ENCODE results near the gene PRM3.

The PRM3 gene

GRCh38 chr16:11225677-11226549 is 47.5 kb downstream of the PRM3 start:
- H2BK12ac ChIP-seq (ENCODE audit: low read length in 2 of 2), result peak overlapping the region in 1 of 2 experiments; percentile 55
- H3K18ac ChIP-seq (ENCODE audit: low read depth in 1 of 2, low read length in 2 of 2), result no peak overlapping the region
- H3K4me2 ChIP-seq (ENCODE audit: low read length, poor library complexity, severe bottlenecking), result no peak overlapping the region
- H2AFZ ChIP-seq (ENCODE audit: low read depth, low read length), result no peak overlapping the region
- 84% methylated on average over 15 of the region's 18 CpGs for WGBS
- H4K8ac ChIP-seq (ENCODE audit: low read length), result peak overlapping the region; percentile 62
- no peak overlapping the region for H3K14ac ChIP-seq (ENCODE audit: low read length in 2 of 2)
- H3K27me3 ChIP-seq (ENCODE audit: control insufficient read depth in 1 of 2, insufficient read depth in 1 of 2, low read length in 2 of 2), result peaks cover 0 to 4% of the 10 kb centered on the region in 2 experiments
- H2BK120ac ChIP-seq (ENCODE audit: low read depth, low read length), result no peak overlapping the region
- H4K91ac ChIP-seq (ENCODE audit: low read length), result no peak overlapping the region
- no peak overlapping the region for H3K23ac ChIP-seq (ENCODE audit: low read length in 2 of 2)
- H3K79me1 ChIP-seq (replicated peaks; ENCODE audit: low read length, poor library complexity, severe bottlenecking), result no peaks in the 10 kb centered on the region
- no peak overlapping the region for H2AK5ac ChIP-seq (ENCODE audit: low read length, severe bottlenecking)
- no peak for DNase-seq
- peaks cover 6% of the 10 kb centered on the region for H3K4me1 ChIP-seq (ENCODE audit: control insufficient read depth, insufficient read depth, low read depth, low read length)
- H3K4ac ChIP-seq (ENCODE audit: low read depth in 1 of 2, low read length in 2 of 2), result no peak overlapping the region
- peak overlapping the region in 1 of 2 experiments; percentile 48 for H3K4me3 ChIP-seq (ENCODE audit: insufficient read depth in 1 of 2, low read depth in 1 of 2, low read length in 2 of 2)
- no peak overlapping the region for H2BK15ac ChIP-seq (ENCODE audit: low read depth, poor library complexity, severe bottlenecking)
- no peak overlapping the region for H2BK5ac ChIP-seq (ENCODE audit: low read depth, low read length, poor library complexity, severe bottlenecking)
- H3K36me3 ChIP-seq (ENCODE audit: control insufficient read depth in 1 of 2, insufficient read depth in 2 of 2, low read depth in 1 of 2, low read length in 2 of 2), result no peaks in the 10 kb centered on the region
- peak overlapping the region; percentile 51 for H3K9ac ChIP-seq (ENCODE audit: low read length)
- H3K27ac ChIP-seq (ENCODE audit: low read length, poor library complexity, severe bottlenecking), result no peak overlapping the region
- H3K9me3 ChIP-seq (ENCODE audit: control insufficient read depth, low read length), result no peaks in the 10 kb centered on the region

DNA sequence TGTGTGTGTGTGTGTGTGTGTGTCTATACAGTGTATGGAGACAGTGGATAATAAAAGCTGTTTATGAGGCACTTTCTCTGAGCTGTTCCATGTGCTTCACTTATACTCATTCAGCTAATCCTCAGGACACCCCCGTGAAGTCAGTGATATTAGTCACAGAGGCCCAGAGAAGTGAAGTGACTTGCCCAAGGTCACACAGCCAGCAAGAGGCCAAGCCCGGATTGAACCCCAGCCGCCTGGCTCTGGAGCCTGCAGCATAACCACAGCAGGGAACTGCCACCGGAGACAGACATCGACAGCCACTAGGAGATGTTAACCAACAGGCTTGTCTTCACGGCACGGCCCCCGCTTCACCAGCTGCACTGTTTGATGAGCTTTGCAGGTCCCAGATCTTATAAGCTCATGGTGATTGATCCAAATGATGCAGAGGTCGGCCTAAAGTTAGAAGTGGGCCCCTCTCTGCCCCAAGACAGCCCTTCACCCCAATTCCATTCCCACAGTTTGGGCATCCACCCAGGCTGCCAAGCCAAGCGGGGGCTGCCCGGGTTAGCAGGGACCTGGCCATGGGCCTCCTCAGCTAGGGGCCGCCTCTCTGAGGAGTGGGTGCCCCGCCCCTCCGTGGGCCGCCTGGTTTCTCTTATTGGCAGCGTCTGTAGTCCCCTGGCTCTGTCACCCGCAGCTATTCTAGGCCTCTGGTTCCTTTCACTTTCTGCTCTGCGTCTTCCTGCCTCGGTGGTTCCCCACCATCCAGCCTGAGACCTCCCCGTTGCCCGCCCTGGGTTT is 48.3 kb downstream of the PRM3 start:
- no peak overlapping the region for H3K27ac ChIP-seq (ENCODE audit: low read length, poor library complexity, severe bottlenecking)
- no peaks in the 10 kb centered on the region for H3K79me1 ChIP-seq (replicated peaks; ENCODE audit: low read length, poor library complexity, severe bottlenecking)
- no peak overlapping the region for H3K4me2 ChIP-seq (ENCODE audit: low read length, poor library complexity, severe bottlenecking)
- peak overlapping the region; percentile 62 for H4K8ac ChIP-seq (ENCODE audit: low read length)
- H3K4me3 ChIP-seq (ENCODE audit: insufficient read depth in 1 of 2, low read depth in 1 of 2, low read length in 2 of 2), result peak overlapping the region in 1 of 2 experiments; percentile 48
- peak overlapping the region; percentile 51 for H3K9ac ChIP-seq (ENCODE audit: low read length)
- H2BK12ac ChIP-seq (ENCODE audit: low read length in 2 of 2), result peak overlapping the region in 1 of 2 experiments; percentile 55
- no peak overlapping the region for H3K4ac ChIP-seq (ENCODE audit: low read depth in 1 of 2, low read length in 2 of 2)
- H3K4me1 ChIP-seq (ENCODE audit: control insufficient read depth, insufficient read depth, low read depth, low read length), result peaks cover 6% of the 10 kb centered on the region
- H2BK5ac ChIP-seq (ENCODE audit: low read depth, low read length, poor library complexity, severe bottlenecking), result no peak overlapping the region
- no peak overlapping the region for H2AFZ ChIP-seq (ENCODE audit: low read depth, low read length)
- H4K91ac ChIP-seq (ENCODE audit: low read length), result no peak overlapping the region
- H2BK15ac ChIP-seq (ENCODE audit: low read depth, poor library complexity, severe bottlenecking), result no peak overlapping the region
- H2AK5ac ChIP-seq (ENCODE audit: low read length, severe bottlenecking), result no peak overlapping the region
- H3K9me3 ChIP-seq (ENCODE audit: control insufficient read depth, low read length), result no peaks in the 10 kb centered on the region
- H3K27me3 ChIP-seq (ENCODE audit: control insufficient read depth in 1 of 2, insufficient read depth in 1 of 2, low read length in 2 of 2), result peaks cover 0 to 4% of the 10 kb centered on the region in 2 experiments
- H3K23ac ChIP-seq (ENCODE audit: low read length in 2 of 2), result no peak overlapping the region
- 82% methylated on average over 21 of the region's 21 CpGs for WGBS
- DNase-seq, result peak; percentile 59
- no peak overlapping the region for H3K18ac ChIP-seq (ENCODE audit: low read depth in 1 of 2, low read length in 2 of 2)
- no peaks in the 10 kb centered on the region for H3K36me3 ChIP-seq (ENCODE audit: control insufficient read depth in 1 of 2, insufficient read depth in 2 of 2, low read depth in 1 of 2, low read length in 2 of 2)
- no peak overlapping the region for H3K14ac ChIP-seq (ENCODE audit: low read length in 2 of 2)
- no peak overlapping the region for H2BK120ac ChIP-seq (ENCODE audit: low read depth, low read length)

GRCh38 chr16:11224096-11224893 is 49.1 kb downstream of the PRM3 start:
- H2AK5ac ChIP-seq (ENCODE audit: low read length, severe bottlenecking), result no peak overlapping the region
- WGBS, result 41% methylated on average over 23 of the region's 24 CpGs
- H4K8ac ChIP-seq (ENCODE audit: low read length), result peak overlapping the region; percentile 8
- no peaks in the 10 kb centered on the region for H3K9me3 ChIP-seq (ENCODE audit: control insufficient read depth, low read length)
- H4K91ac ChIP-seq (ENCODE audit: low read length), result no peak overlapping the region
- no peak overlapping the region for H3K4me2 ChIP-seq (ENCODE audit: low read length, poor library complexity, severe bottlenecking)
- H2BK15ac ChIP-seq (ENCODE audit: low read depth, poor library complexity, severe bottlenecking), result no peak overlapping the region
- H3K27me3 ChIP-seq (ENCODE audit: control insufficient read depth in 1 of 2, insufficient read depth in 1 of 2, low read length in 2 of 2), result peaks cover 0 to 4% of the 10 kb centered on the region in 2 experiments
- no peaks in the 10 kb centered on the region for H3K36me3 ChIP-seq (ENCODE audit: control insufficient read depth in 1 of 2, insufficient read depth in 2 of 2, low read depth in 1 of 2, low read length in 2 of 2)
- H3K27ac ChIP-seq (ENCODE audit: low read length, poor library complexity, severe bottlenecking), result no peak overlapping the region
- peak overlapping the region in 1 of 2 experiments; percentile 28 for H3K18ac ChIP-seq (ENCODE audit: low read depth in 1 of 2, low read length in 2 of 2)
- DNase-seq, result no peak
- H3K4me1 ChIP-seq (ENCODE audit: control insufficient read depth, insufficient read depth, low read depth, low read length), result peaks cover 6% of the 10 kb centered on the region
- H3K14ac ChIP-seq (ENCODE audit: low read length in 2 of 2), result no peak overlapping the region
- H2BK5ac ChIP-seq (ENCODE audit: low read depth, low read length, poor library complexity, severe bottlenecking), result no peak overlapping the region
- no peak overlapping the region for H3K23ac ChIP-seq (ENCODE audit: low read length in 2 of 2)
- H3K9ac ChIP-seq (ENCODE audit: low read length), result no peak overlapping the region
- H3K79me1 ChIP-seq (replicated peaks; ENCODE audit: low read length, poor library complexity, severe bottlenecking), result no peaks in the 10 kb centered on the region
- no peak overlapping the region for H3K4me3 ChIP-seq (ENCODE audit: insufficient read depth in 1 of 2, low read depth in 1 of 2, low read length in 2 of 2)
- no peak overlapping the region for H2AFZ ChIP-seq (ENCODE audit: low read depth, low read length)
- H3K4ac ChIP-seq (ENCODE audit: low read depth in 1 of 2, low read length in 2 of 2), result no peak overlapping the region
- H2BK12ac ChIP-seq (ENCODE audit: low read length in 2 of 2), result no peak overlapping the region
- H2BK120ac ChIP-seq (ENCODE audit: low read depth, low read length), result no peak overlapping the region

All from mesenchymal stem cell (in vitro differentiated cells and primary cell).